KOPT-K1 (cell line): ENCODE results near the gene NDUFV1.

Experiments
- H3K27ac ChIP-seq: fragments of 200-600 bp; sonication (generic); 2 replicates; pipeline ENCODE4 v1.5.1; 2016; ENCODE audit warnings: antibody characterized with exemption, mild to moderate bottlenecking, low read depth, low read length; ENCODE audit not compliant: poor library complexity, severe bottlenecking
- H3K36me3 ChIP-seq: fragments of 200-600 bp; sonication (generic); 2 replicates; pipeline ENCODE4 v1.5.1; 2017; ENCODE audit warnings: antibody characterized with exemption, mild to moderate bottlenecking, low read length, moderate library complexity; ENCODE audit not compliant: insufficient read depth
- H3K9me3 ChIP-seq: fragments of 200-600 bp; sonication (generic); 2 replicates; pipeline ENCODE4 v1.5.1; 2017; ENCODE audit warnings: antibody characterized with exemption, low read length, mild to moderate bottlenecking; ENCODE audit not compliant: insufficient read depth, poor library complexity, severe bottlenecking

Gene NDUFV1

GRCh38 chr11:67644472-67645418 lies 38.0 kb downstream of the NDUFV1 start:
- Histone ChIP-seq H3K9me3 (no peaks in the 10 kb centered on the region), H3K36me3 (no peaks in the 10 kb centered on the region), H3K27ac (no peak overlapping the region)

- H3K36me3 ChIP-seq: no peaks in the 10 kb centered on the region
- H3K27ac ChIP-seq: peak overlapping the region; percentile 95
- H3K9me3 ChIP-seq: no peaks in the 10 kb centered on the region
Measured at GRCh38 chr11:67645521-67646461, 39.1 kb downstream of the NDUFV1 start.

- H3K9me3 ChIP-seq: no peaks in the 10 kb centered on the region
- peak overlapping the region; percentile 95 for H3K27ac ChIP-seq
- H3K36me3 ChIP-seq: no peaks in the 10 kb centered on the region
Measured at GRCh38 chr11:67646535-67647336, 40.0 kb downstream of the NDUFV1 start.

- H3K27ac ChIP-seq: peak overlapping the region; percentile 95
- H3K36me3 ChIP-seq: no peaks in the 10 kb centered on the region
- no peaks in the 10 kb centered on the region for H3K9me3 ChIP-seq
Measured at GRCh38 chr11:67647471-67647870, 40.7 kb downstream of the NDUFV1 start.

- Histone ChIP-seq H3K27ac (peak overlapping the region; percentile 95), H3K36me3 (no peaks in the 10 kb centered on the region), H3K9me3 (no peaks in the 10 kb centered on the region)
Measured at GRCh38 chr11:67648140-67648795, 41.5 kb downstream of the NDUFV1 start.

- no peaks in the 10 kb centered on the region for H3K36me3 ChIP-seq
- peak overlapping the region; percentile 95 for H3K27ac ChIP-seq
- H3K9me3 ChIP-seq: no peaks in the 10 kb centered on the region
Measured at GRCh38 chr11:67648796-67649613, 42.3 kb downstream of the NDUFV1 start.

GRCh38 chr11:67649634-67650510 lies 43.1 kb downstream of the NDUFV1 start:
- Histone ChIP-seq H3K36me3 (no peaks in the 10 kb centered on the region), H3K27ac (peak overlapping the region; percentile 95)

GRCh38 chr11:67651976-67652781 lies 45.4 kb downstream of the NDUFV1 start:
- Histone ChIP-seq H3K36me3 (no peaks in the 10 kb centered on the region), H3K27ac (no peak overlapping the region)

More at GRCh38 chr11:67649634-67650510, 43.1 kb downstream of the NDUFV1 start:
- H3K9me3 ChIP-seq: no peaks in the 10 kb centered on the region

GRCh38 chr11:67652965-67653845 lies 46.5 kb downstream of the NDUFV1 start:
- Histone ChIP-seq H3K36me3 (no peaks in the 10 kb centered on the region), H3K27ac (no peak overlapping the region), H3K9me3 (peaks cover 14% of the 10 kb centered on the region)

More at GRCh38 chr11:67651976-67652781, 45.4 kb downstream of the NDUFV1 start:
- H3K9me3 ChIP-seq: peaks cover 14% of the 10 kb centered on the region

- Histone ChIP-seq H3K36me3 (no peaks in the 10 kb centered on the region), H3K27ac (no peak overlapping the region), H3K9me3 (peaks cover 14% of the 10 kb centered on the region)
Measured at GRCh38 chr11:67654225-67654624, 47.5 kb downstream of the NDUFV1 start.

GRCh38 chr11:67656278-67656922 lies 49.7 kb downstream of the NDUFV1 start:
- H3K36me3 ChIP-seq: no peaks in the 10 kb centered on the region
- no peak overlapping the region for H3K27ac ChIP-seq
- peaks cover 14% of the 10 kb centered on the region for H3K9me3 ChIP-seq
